Testis (tissue), 2 donors: ENCODE measurements around the gene CMKLR1.

ENCODE experiments used
- POLR2A ChIP-seq: fragments of 450-650 bp; IDR thresholded peaks from one replicate; pipeline ENCODE4 v1.6.1; 2017; ENCODE audit warnings: antibody characterized with exemption, mild to moderate bottlenecking, moderate library complexity
- TF ChIP-seq, protein P1 (sequence below), 3 experiments: fragments of 450-650 bp in 2 of 3; fragments of 200-600 bp in 1 of 3; sonication (generic) in 1 of 3; IDR thresholded peaks; one replicate each; pipeline ENCODE4 v1.5.1; 2016 to 2019; ENCODE audit warnings: antibody characterized with exemption in 3 of 3, mild to moderate bottlenecking in 2 of 3, moderate library complexity in 1 of 3

DNA sequence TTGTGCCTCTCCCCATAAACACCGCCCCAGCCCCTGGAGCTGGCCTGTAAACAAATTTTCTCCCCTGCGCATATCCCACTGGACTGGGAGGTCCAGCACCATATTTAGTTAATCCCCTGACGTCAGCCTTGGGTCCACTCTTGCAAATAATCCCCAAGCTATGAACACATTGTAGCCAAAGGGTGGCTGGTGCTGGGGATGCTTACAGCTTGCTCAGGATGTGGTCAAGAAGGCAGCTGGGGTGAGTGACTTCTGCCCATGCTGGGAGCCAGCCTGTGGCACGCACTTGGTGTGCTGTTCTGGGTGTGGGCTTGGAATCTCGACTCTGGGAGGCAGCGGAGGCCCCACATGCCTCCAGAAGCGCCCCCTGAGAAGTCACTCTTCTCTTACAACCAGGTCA is 32.1 kb downstream of the CMKLR1 start:
- TF ChIP-seq, protein P1, sequence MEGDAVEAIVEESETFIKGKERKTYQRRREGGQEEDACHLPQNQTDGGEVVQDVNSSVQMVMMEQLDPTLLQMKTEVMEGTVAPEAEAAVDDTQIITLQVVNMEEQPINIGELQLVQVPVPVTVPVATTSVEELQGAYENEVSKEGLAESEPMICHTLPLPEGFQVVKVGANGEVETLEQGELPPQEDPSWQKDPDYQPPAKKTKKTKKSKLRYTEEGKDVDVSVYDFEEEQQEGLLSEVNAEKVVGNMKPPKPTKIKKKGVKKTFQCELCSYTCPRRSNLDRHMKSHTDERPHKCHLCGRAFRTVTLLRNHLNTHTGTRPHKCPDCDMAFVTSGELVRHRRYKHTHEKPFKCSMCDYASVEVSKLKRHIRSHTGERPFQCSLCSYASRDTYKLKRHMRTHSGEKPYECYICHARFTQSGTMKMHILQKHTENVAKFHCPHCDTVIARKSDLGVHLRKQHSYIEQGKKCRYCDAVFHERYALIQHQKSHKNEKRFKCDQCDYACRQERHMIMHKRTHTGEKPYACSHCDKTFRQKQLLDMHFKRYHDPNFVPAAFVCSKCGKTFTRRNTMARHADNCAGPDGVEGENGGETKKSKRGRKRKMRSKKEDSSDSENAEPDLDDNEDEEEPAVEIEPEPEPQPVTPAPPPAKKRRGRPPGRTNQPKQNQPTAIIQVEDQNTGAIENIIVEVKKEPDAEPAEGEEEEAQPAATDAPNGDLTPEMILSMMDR (IDR thresholded peaks at IDR 0.05) = no peak
- no peak for TF ChIP-seq POLR2A
